OCI-M1 (cell line): Measurements from ENCODE around the gene CHST11.

ENCODE experiments used
- DNase-seq: peaks from one replicate; lab custom pipeline; 2025; lab: John Stamatoyannopoulos, UW

The CHST11 gene

GRCh38 chr12:104809251-104809650 lies 352.5 kb downstream of the CHST11 start:
- no peak for DNase-seq

- no peak for DNase-seq
These were observed 353.1 kb downstream of the CHST11 start for GRCh38 chr12:104809706-104810385.
